ENCODE measurements around the gene OR10AD1. TPM values are rescaled to one million over a fixed set of nuclear protein-coding genes. Genes with fewer than 3 reads are reported as not detected.
"Not testable (repeated sequence)": the region's sequence is repeated elsewhere in the genome, so short reads cannot be mapped to it uniquely, and the experiment has no call there.

OR10AD1 gene, protein sequence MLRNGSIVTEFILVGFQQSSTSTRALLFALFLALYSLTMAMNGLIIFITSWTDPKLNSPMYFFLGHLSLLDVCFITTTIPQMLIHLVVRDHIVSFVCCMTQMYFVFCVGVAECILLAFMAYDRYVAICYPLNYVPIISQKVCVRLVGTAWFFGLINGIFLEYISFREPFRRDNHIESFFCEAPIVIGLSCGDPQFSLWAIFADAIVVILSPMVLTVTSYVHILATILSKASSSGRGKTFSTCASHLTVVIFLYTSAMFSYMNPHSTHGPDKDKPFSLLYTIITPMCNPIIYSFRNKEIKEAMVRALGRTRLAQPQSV
- not detected for total RNA-seq
- long read RNA-seq = 0 reads

DNA sequence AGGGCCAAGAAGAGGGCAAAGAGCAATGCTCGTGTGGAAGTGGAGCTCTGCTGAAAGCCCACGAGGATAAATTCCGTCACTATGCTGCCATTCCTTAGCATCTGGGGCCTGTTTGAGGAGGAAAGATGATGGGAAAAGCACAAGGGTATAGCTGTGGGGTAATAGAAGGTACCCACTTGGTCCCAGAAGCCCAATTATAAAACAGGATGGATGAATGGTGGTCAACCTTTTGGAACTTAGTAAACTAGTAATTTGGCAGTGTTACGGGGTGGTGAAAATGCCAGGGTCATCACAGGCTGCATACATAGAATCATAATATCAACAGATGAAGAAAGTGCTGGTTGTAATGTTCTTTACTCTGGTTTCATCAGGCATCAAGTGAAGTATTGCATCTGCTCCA is at the start of gene OR10AD1:
Gene OR10AD1 (minus strand): TSS at position 101 of the 400 bp plus-strand sequence. CDS start 0 bp downstream, at position 101.
- no peak for DNase-seq
- peaks cover 19% of the 10 kb centered on the region for H3K9me3 ChIP-seq
- H3K4me1 ChIP-seq = peaks cover 19% of the 10 kb centered on the region
- intact Hi-C loops (cut with DNase I) = no loop called here
- H3K4me3 ChIP-seq = no peak within 1 kb of the TSS
- TF ChIP-seq, protein P1, sequence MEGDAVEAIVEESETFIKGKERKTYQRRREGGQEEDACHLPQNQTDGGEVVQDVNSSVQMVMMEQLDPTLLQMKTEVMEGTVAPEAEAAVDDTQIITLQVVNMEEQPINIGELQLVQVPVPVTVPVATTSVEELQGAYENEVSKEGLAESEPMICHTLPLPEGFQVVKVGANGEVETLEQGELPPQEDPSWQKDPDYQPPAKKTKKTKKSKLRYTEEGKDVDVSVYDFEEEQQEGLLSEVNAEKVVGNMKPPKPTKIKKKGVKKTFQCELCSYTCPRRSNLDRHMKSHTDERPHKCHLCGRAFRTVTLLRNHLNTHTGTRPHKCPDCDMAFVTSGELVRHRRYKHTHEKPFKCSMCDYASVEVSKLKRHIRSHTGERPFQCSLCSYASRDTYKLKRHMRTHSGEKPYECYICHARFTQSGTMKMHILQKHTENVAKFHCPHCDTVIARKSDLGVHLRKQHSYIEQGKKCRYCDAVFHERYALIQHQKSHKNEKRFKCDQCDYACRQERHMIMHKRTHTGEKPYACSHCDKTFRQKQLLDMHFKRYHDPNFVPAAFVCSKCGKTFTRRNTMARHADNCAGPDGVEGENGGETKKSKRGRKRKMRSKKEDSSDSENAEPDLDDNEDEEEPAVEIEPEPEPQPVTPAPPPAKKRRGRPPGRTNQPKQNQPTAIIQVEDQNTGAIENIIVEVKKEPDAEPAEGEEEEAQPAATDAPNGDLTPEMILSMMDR (IDR thresholded peaks at IDR 0.05) = no peak
- H3K27me3 ChIP-seq (ENCODE audit: low read depth) = no peaks in the 10 kb centered on the region
- no peak for ATAC-seq
- no peak within 1 kb of the TSS for H3K27ac ChIP-seq
- no peaks in the 10 kb centered on the region for H3K36me3 ChIP-seq

DNA sequence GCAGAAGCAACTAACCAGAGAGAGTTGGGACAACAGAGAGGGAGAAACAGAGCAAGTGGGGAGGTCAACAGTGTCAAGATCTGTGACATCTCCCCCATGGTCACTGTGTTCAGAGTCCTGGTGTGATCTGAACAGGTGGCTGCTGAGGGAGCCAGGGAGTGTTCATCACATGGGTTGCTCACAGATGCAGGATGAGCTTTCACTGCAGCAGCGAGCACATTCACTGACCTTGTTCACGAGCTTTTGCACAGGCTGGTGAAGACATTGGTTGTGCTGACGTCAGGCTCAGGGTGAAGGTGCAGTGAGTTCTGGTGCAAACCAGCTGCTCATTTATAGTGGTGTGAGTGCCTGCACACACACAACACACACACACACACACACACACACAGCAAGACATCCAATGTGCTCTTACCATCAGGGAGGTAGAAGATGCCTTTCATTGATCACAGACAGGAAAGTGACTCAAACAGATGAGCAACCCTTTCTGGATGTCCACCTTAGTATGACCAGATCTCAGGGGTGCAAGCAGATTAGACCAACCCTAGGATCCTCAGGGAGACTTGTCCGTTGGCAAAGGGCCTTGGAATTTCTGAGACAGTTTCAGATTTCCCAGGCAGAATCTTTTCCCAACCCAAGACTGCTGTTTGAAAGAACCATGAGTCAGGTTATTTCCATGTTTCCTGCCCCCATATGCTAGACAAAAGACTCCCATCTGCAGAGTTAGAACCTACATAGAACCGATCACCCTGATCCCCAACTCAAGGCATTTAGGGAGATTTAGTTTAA is 44.3 kb upstream of the OR10AD1 start:
- DNase-seq (no peak), ATAC-seq (no peak)
- H3K9me3 ChIP-seq = peaks cover 3% of the 10 kb centered on the region
- no peak overlapping the region for H3K27ac ChIP-seq
- no peaks in the 10 kb centered on the region for H3K4me1 ChIP-seq
- no peaks in the 10 kb centered on the region for H3K36me3 ChIP-seq
- TF ChIP-seq, protein P1 (IDR thresholded peaks at IDR 0.05) = no peak
- intact Hi-C loops (cut with DNase I) = no loop called here
- H3K4me3 ChIP-seq = no peak overlapping the region
- H3K27me3 ChIP-seq (ENCODE audit: low read depth) = no peaks in the 10 kb centered on the region

DNA sequence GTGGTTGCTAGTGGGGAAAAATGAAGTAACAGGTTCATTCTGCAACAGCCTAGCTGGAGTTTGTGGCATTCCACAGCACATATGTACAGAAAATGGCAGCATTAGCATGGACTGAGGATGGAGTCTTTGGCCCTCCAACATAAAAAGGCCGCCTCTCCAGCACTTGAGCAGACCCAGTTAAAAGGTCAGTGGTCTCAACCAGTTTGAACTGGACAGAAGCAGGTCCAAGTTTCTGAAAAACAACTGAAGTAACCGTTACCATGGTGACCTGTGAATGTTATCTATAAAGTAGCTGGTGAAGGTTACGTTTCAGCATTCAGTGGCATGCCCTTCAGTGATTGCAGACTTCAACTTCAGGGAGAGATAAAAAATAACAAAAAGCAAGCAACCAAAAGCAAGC is 34.1 kb upstream of the OR10AD1 start:
- no peaks in the 10 kb centered on the region for H3K27me3 ChIP-seq (ENCODE audit: low read depth)
- H3K4me1 ChIP-seq = no peaks in the 10 kb centered on the region
- H3K4me3 ChIP-seq = no peak overlapping the region
- H3K27ac ChIP-seq = no peak overlapping the region
- H3K36me3 ChIP-seq = no peaks in the 10 kb centered on the region
- ATAC-seq (no peak), DNase-seq (no peak)
- TF ChIP-seq, protein P1 (IDR thresholded peaks at IDR 0.05) = no peak
- H3K9me3 ChIP-seq = no peaks in the 10 kb centered on the region
- intact Hi-C loops (cut with DNase I) = no loop called here

DNA sequence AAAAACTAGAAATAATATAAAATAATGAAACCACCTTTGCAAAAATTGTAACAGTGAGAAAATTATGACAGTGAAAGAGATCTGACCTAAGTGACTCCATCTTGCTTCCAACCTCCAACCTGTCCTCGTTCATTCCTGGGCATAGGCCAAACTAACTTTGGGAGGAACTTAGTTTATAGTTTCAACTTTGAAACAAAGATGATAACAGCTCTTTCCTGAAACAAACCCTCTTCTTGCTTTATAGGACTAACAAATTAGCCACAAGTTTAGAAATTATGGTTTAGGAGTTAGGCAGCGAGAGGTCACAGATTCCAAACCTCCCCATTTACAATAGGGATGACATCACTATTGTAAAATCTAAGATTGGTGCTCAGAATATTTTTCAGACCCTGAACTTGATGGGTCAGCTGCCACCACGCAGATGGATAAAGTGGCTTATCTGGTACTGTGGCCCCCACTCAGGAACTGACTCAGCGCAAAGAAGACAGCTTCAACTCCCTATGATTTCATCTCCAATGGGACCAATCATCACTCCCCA is 32.8 kb upstream of the OR10AD1 start:
- Histone ChIP-seq H3K4me3 (no peak overlapping the region), H3K9me3 (no peaks in the 10 kb centered on the region), H3K36me3 (no peaks in the 10 kb centered on the region), H3K27me3 (ENCODE audit: low read depth) (no peaks in the 10 kb centered on the region), H3K27ac (no peak overlapping the region), H3K4me1 (no peaks in the 10 kb centered on the region)
- intact Hi-C loops (cut with DNase I) = no loop called here
- TF ChIP-seq, protein P1 (IDR thresholded peaks at IDR 0.05) = no peak
- DNase-seq = no peak
- no peak for ATAC-seq

DNA sequence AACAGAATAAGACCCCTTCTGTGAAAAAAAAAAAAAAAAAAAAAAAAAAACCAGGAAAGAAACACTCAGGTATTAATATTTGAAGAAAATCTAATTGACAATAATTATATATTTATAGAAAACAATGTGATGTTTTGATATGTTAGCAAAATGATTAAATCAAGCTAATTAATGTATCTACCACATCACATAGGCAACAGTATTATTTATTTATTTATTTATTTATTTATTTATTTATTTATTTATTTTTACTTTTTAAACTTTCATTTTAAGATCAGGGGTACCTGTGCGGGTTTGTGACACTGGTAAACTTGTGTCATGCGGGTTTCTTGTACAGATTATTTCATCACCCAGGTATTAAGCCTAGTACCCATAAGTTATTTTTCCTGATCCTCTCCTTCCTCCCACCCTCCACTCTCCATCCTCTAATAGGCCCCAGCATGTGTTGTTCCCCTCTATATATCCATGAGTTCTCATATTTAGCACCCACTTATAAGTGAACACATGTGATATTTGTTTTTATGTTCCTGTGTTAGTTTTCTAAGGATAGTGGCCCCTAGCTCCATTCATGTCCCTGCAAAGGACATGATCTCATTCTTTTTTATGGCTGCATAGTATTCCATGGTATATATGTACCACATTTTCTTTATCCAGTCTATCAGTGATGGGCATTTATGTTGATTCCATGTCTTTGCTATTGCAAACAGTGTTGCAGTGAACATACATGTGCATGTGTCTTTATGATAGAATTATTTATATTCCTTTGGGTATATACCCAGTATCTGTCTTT is 28.3 kb upstream of the OR10AD1 start:
- H3K36me3 ChIP-seq; intact Hi-C loops (cut with DNase I); H3K27ac ChIP-seq; H3K27me3 ChIP-seq (ENCODE audit: low read depth); DNase-seq; ATAC-seq; H3K4me1 ChIP-seq; H3K9me3 ChIP-seq; H3K4me3 ChIP-seq: not testable (repeated sequence)

DNA sequence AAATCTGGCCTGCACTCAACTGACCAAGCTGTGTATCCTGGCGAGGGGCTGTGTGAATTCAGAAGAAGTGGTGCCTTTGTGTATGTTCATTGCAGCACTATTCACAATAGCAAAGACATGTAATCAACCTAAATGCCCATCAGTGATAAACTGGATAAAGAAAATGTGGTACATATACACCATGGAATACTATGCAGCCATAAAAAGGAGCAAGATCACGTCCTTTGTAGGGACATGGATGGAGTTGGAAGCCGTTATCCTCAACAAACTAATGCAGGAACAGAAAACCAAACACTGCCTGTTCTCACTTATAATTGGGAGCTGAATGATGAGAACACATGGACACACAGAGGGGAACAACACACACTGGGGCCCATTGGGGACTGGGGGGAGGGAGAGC is 21.4 kb upstream of the OR10AD1 start:
- DNase-seq; H3K4me1 ChIP-seq; H3K9me3 ChIP-seq; intact Hi-C loops (cut with DNase I); ATAC-seq; H3K36me3 ChIP-seq; H3K27me3 ChIP-seq (ENCODE audit: low read depth); H3K27ac ChIP-seq; H3K4me3 ChIP-seq: not testable (repeated sequence)

Measured in lower lobe of right lung (tissue), 2 donors.